PC-3 (cell line): ENCODE measurements around the gene EMC1. TPM values are rescaled to one million over a fixed set of nuclear protein-coding genes. Genes with fewer than 3 reads are reported as not detected.

Source experiments
- ATAC-seq: fragments of 200-7000 bp; cut with Tn5 transposase; 2 replicates; pipeline ENCODE4 v1.9.1; 2020; ENCODE audit warnings: mild to moderate bottlenecking, moderate library complexity
- BruUV-seq: library from RNA; stranded (reverse); fragments of 400-500 nt; replicated peaks from 2 replicates; lab custom pipeline; 2021; lab: Mats Ljungman, UMichigan
- CTCF ChIA-PET: fragments of 300-600 bp; sonication (Branson Sonifier 250); formaldehyde crosslinking; loops from one replicate; lab custom pipeline; 2022; ENCODE audit warnings: antibody characterized with exemption; lab: Charles Lee
- POLR2A ChIA-PET: fragments of 300-600 bp; sonication (Branson Sonifier 250); formaldehyde crosslinking; loops from one replicate; lab custom pipeline; 2022; ENCODE audit warnings: antibody characterized with exemption; ENCODE audit not compliant: unreplicated experiment; lab: Charles Lee
- DNase-seq: peaks from one replicate; pipeline ENCODE4 v3.0.0-alpha.2; 2015
- H2AFZ ChIP-seq: fragments of 300-600 bp; sonication (generic); 2 replicates; pipeline ENCODE4 v1.6.0; 2016; ENCODE audit warnings: antibody characterized with exemption, low read length
- H3F3A ChIP-seq: fragments of 300-600 bp; sonication (generic); one replicate; pipeline ENCODE4 v1.6.0; 2017; ENCODE audit warnings: antibody characterized with exemption, low read length, control low read depth, mild to moderate bottlenecking; ENCODE audit not compliant: unreplicated experiment
- H3K27ac ChIP-seq: fragments of 300-600 bp; sonication (generic); 2 replicates; pipeline ENCODE4 v1.5.1; 2016; ENCODE audit warnings: mild to moderate bottlenecking, low read length
- H3K27me3 ChIP-seq: fragments of 300-600 bp; sonication (generic); 2 replicates; pipeline ENCODE4 v1.6.1; 2016; ENCODE audit warnings: low read length, mixed read lengths
- H3K36me3 ChIP-seq: fragments of 300-600 bp; sonication (generic); 2 replicates; pipeline ENCODE4 v1.6.1; 2016; ENCODE audit warnings: low read depth, mixed run types, low read length, mixed read lengths
- H3K4me1 ChIP-seq: fragments of 300-600 bp; sonication (generic); 2 replicates; pipeline ENCODE4 v1.5.1; 2016; ENCODE audit warnings: low read length; ENCODE audit not compliant: insufficient read depth
- H3K4me2 ChIP-seq: fragments of 300-600 bp; sonication (generic); 2 replicates; pipeline ENCODE4 v1.6.0; 2016; ENCODE audit warnings: low read length
- H3K4me3 ChIP-seq: fragments of 300-600 bp; sonication (generic); 2 replicates; pipeline ENCODE4 v1.5.1; 2016; ENCODE audit warnings: mild to moderate bottlenecking, low read length, mixed read lengths
- H3K79me2 ChIP-seq: fragments of 300-600 bp; sonication (generic); 2 replicates; pipeline ENCODE4 v1.6.1; 2017; ENCODE audit warnings: low read length, mixed read lengths
- H3K9ac ChIP-seq: fragments of 300-600 bp; sonication (generic); 2 replicates; pipeline ENCODE4 v1.6.0; 2016; ENCODE audit warnings: mild to moderate bottlenecking, low read length
- H3K9me2 ChIP-seq: fragments of 300-600 bp; sonication (generic); replicated peaks from 2 replicates; pipeline ENCODE4 v1.6.1; 2016; ENCODE audit warnings: mixed run types, low read length, mixed read lengths
- H3K9me3 ChIP-seq: fragments of 300-600 bp; sonication (generic); 2 replicates; pipeline ENCODE4 v1.6.1; 2016; ENCODE audit warnings: low read length, mixed read lengths
- H4K20me1 ChIP-seq: fragments of 300-600 bp; sonication (generic); 2 replicates; pipeline ENCODE4 v1.6.1; 2016; ENCODE audit warnings: low read length, mixed read lengths
- EZH2 ChIP-seq: fragments of 300-600 bp; sonication (generic); IDR thresholded peaks from one replicate; pipeline ENCODE4 v1.6.1; 2017; ENCODE audit warnings: antibody characterized with exemption, mild to moderate bottlenecking, low read length; ENCODE audit not compliant: unreplicated experiment
- EZH2phosphoT487 ChIP-seq: fragments of 300-600 bp; sonication (generic); IDR thresholded peaks from 2 replicates; pipeline ENCODE4 v1.6.1; 2018; ENCODE audit warnings: mild to moderate bottlenecking, antibody characterized with exemption, low read length, borderline replicate concordance
- intact Hi-C: fragments of 100-400 bp; cut with micrococcal nuclease; formaldehyde crosslinking; loops from 2 replicates; pipeline ENCODE4 v1.9.0; 2023
- total RNA-seq: library from RNA; depleted of rRNA; stranded (reverse); fragments of >200 nt; gene quantifications from 2 replicates; pipeline ENCODE4 v1.2.3, GENCODE V29; 2014
- TF ChIP-seq, protein P1 (sequence below): fragments of 300-600 bp; sonication (generic); conservative IDR thresholded peaks from 2 replicates; pipeline ENCODE4 v1.5.1; 2017; ENCODE audit warnings: antibody characterized with exemption, low read depth, mild to moderate bottlenecking, low read length

EMC1 gene
- total RNA-seq, 1 experiment from 2014 or later: 60.9 TPM

DNA sequence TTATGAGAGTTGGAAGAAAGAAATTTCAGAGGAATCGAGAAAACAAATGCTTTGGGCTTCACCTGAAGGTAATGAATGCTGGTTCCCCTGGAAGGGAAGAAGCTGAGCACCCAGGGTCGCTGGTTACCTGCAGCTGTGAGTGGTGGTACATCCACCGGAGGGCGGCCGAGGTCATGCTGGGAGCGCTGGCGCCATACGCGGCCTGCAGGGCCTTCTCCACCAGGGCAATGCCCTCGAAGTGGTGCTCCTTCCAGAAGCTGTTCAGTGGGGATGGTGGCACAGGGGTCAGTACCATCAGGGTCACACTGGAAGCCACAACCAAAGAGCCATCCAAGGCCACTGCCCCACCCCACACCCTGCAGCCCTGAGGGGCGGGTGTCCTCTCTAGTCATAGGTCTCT, 17.1 kb upstream of the EMC1 start:
- intact Hi-C loops: no loop called here
- Histone ChIP-seq H3K9ac (no peak overlapping the region), H3K4me3 (no peak overlapping the region), H3K4me1 (peaks cover 4% of the 10 kb centered on the region), H3K9me2 (no peaks in the 10 kb centered on the region), H3K79me2 (no peaks in the 10 kb centered on the region), H3K9me3 (no peaks in the 10 kb centered on the region), H4K20me1 (no peaks in the 10 kb centered on the region), H3K36me3 (no peaks in the 10 kb centered on the region), H3K27ac (no peak overlapping the region), H3K27me3 (no peaks in the 10 kb centered on the region), H2AFZ (no peak overlapping the region), H3K4me2 (no peak overlapping the region), H3F3A (no peaks in the 10 kb centered on the region)
- no peak for TF ChIP-seq EZH2
- TF ChIP-seq EZH2phosphoT487: no peak
- TF ChIP-seq, protein P1, sequence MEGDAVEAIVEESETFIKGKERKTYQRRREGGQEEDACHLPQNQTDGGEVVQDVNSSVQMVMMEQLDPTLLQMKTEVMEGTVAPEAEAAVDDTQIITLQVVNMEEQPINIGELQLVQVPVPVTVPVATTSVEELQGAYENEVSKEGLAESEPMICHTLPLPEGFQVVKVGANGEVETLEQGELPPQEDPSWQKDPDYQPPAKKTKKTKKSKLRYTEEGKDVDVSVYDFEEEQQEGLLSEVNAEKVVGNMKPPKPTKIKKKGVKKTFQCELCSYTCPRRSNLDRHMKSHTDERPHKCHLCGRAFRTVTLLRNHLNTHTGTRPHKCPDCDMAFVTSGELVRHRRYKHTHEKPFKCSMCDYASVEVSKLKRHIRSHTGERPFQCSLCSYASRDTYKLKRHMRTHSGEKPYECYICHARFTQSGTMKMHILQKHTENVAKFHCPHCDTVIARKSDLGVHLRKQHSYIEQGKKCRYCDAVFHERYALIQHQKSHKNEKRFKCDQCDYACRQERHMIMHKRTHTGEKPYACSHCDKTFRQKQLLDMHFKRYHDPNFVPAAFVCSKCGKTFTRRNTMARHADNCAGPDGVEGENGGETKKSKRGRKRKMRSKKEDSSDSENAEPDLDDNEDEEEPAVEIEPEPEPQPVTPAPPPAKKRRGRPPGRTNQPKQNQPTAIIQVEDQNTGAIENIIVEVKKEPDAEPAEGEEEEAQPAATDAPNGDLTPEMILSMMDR: no peak
- DNase-seq (no peak), ATAC-seq (no peak)
- ChIA-PET POLR2A (no interaction called here), CTCF (no interaction called here)
- BruUV-seq: no TSS peak

DNA sequence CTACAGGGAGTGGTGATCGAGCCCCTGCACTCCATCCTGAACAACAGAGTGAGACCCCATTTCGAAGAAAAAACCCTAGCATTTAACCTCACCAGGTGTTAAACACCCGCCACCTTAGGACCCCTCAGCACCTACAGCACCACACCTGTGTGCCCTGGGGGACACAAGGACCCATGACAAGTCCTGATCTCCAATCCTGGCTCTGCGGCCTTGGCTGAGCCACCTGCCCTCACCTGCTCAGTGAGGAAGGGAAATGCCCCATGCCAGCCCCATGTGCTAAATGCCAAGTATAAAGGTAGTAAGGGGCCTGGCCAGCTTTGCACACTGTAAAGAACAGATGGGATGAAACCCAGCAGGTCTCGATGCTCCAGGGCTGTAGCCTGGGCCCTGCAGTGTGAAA, 11.4 kb upstream of the EMC1 start:
- no peaks in the 10 kb centered on the region for H3F3A ChIP-seq
- ChIA-PET POLR2A (no interaction called here), CTCF (no interaction called here)
- no peaks in the 10 kb centered on the region for H3K27me3 ChIP-seq
- no peak overlapping the region for H3K4me2 ChIP-seq
- TF ChIP-seq, protein P1: no peak
- no peak for TF ChIP-seq EZH2phosphoT487
- no peak for TF ChIP-seq EZH2
- H3K27ac ChIP-seq: no peak overlapping the region
- intact Hi-C loops: no loop called here
- no peaks in the 10 kb centered on the region for H3K9me2 ChIP-seq
- H3K9ac ChIP-seq: no peak overlapping the region
- peaks cover 19% of the 10 kb centered on the region for H3K36me3 ChIP-seq
- H3K9me3 ChIP-seq: no peaks in the 10 kb centered on the region
- H4K20me1 ChIP-seq: no peaks in the 10 kb centered on the region
- no peaks in the 10 kb centered on the region for H3K79me2 ChIP-seq
- ATAC-seq (no peak), DNase-seq (no peak)
- BruUV-seq: no TSS peak
- no peak overlapping the region for H2AFZ ChIP-seq
- no peaks in the 10 kb centered on the region for H3K4me1 ChIP-seq
- H3K4me3 ChIP-seq: no peak overlapping the region

DNA sequence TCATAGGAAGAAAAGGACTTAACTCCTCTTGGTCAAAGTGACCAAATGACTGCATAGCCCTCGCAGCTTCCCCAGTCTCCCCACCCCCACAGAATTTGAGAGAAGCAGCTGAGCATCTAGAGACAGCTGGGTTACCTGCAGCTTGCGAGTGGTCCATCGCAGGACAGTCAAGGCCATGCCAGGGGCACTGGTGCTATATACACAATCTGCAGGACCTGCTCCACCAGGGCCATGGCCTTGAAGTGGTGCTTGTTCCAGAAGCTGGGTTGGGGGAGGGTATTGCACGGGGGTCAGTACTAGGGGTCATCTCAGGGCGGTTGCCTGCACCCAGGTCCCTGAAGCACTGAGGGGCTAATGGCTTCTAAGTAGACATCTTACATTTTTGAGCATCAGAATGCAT, 10.7 kb upstream of the EMC1 start:
- POLR2A ChIA-PET: no interaction called here
- no peaks in the 10 kb centered on the region for H3K4me1 ChIP-seq

More for the DNA sequence above, 10.7 kb upstream of the EMC1 start:
- CTCF ChIA-PET: no interaction called here
- TF ChIP-seq EZH2 (no peak), EZH2phosphoT487 (no peak)
- TF ChIP-seq, protein P1: no peak
- intact Hi-C loops: no loop called here
- no peak overlapping the region for H3K9ac ChIP-seq
- H3K36me3 ChIP-seq: peaks cover 26% of the 10 kb centered on the region
- no peaks in the 10 kb centered on the region for H3K9me3 ChIP-seq
- H3F3A ChIP-seq: no peaks in the 10 kb centered on the region
- H3K9me2 ChIP-seq: no peaks in the 10 kb centered on the region
- no peaks in the 10 kb centered on the region for H4K20me1 ChIP-seq
- no peaks in the 10 kb centered on the region for H3K27me3 ChIP-seq
- no peak overlapping the region for H3K4me2 ChIP-seq
- H3K27ac ChIP-seq: no peak overlapping the region
- DNase-seq (no peak), ATAC-seq (no peak)
- no TSS peak for BruUV-seq
- H2AFZ ChIP-seq: no peak overlapping the region
- no peaks in the 10 kb centered on the region for H3K79me2 ChIP-seq
- H3K4me3 ChIP-seq: no peak overlapping the region
